ENCODE measurements around the gene DGKB.

DNA sequence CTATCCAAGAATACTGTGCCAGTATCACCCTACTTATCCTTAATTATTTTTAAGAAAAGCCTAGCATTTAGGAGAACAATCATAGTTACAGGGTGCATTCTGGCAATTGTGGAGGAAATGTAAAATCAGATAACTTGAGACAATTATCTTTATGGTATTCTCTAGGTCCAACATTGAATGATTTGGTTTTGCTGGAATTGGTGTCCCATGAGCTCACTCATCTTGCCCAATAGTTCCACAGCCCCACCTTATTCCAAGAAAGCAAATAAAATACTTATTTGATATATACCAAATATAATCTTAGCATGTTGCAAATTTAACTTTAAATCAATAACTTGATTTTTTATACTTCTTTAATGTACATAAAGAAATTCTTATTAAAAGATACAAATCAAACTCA lies 65.3 kb downstream of the DGKB start:
- TF ChIP-seq CTCF (conservative IDR thresholded peaks at IDR 0.05; ENCODE audit: low read depth, low read length), result no peak
- TF ChIP-seq EZH2 (IDR thresholded peaks at IDR 0.05; ENCODE audit: borderline replicate concordance, low read depth, low read length, poor library complexity, severe bottlenecking), result no peak
